SK-N-SH treated with all-trans-retinoic acid at 6 μM for 48 hours (cell line): ENCODE data around the gene NTM.

Experiments used
- RARB ChIP-seq: fragments of 250-450 bp; sonication (Bioruptor Pico); IDR thresholded peaks from 2 replicates; pipeline ENCODE4 v1.8.0; 2021; ENCODE audit warnings: mild to moderate bottlenecking, moderate library complexity
- ZFP30 ChIP-seq: fragments of 450-650 bp; formaldehyde crosslinking; IDR thresholded peaks from 2 replicates; pipeline ENCODE4 v1.5.0; 2022; ENCODE audit warnings: mild to moderate bottlenecking, moderate library complexity
- ZNF70 ChIP-seq: fragments of 450-650 bp; formaldehyde crosslinking; IDR thresholded peaks from 2 replicates; pipeline ENCODE4 v1.5.0; 2020; ENCODE audit warnings: mild to moderate bottlenecking, moderate library complexity
- TF ChIP-seq, protein P1 (sequence below): fragments of 250-450 bp; sonication (Bioruptor Pico); IDR thresholded peaks from 2 replicates; pipeline ENCODE4 v1.8.0; 2020; ENCODE audit warnings: mild to moderate bottlenecking, moderate library complexity, borderline replicate concordance
- TF ChIP-seq, protein P2 (sequence below): fragments of 250-450 bp; sonication (Bioruptor Pico); IDR thresholded peaks from 2 replicates; pipeline ENCODE4 v1.5.0; 2020; ENCODE audit warnings: mild to moderate bottlenecking, moderate library complexity
- TF ChIP-seq, protein P3 (sequence below): fragments of 250-450 bp; sonication (Bioruptor Pico); IDR thresholded peaks from 2 replicates; pipeline ENCODE4 v1.8.0; 2021; ENCODE audit warnings: low read depth, mild to moderate bottlenecking, moderate library complexity, borderline replicate concordance

DNA sequence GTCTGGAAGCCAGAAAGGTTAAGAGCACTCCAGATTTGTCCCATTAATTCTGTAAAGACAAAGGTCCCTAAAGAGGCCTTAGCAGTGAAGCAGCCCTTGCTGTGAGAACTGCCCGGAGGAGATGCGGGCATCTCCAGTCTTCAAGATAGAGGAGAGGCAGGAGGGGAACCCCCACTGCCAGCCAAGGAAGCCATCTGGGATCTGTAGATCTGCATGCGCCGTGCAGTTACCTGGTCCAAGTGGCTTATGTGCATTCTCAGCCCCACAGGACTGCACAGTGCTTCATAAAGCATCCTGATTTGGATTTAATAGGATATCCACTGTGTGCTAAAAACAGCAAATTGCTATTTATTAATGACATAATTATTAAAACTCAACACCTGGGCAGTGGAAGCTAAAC lies 834.6 kb downstream of the NTM start:
- TF ChIP-seq RARB (CRISPR knock-in tag) (no peak), ZNF70 (CRISPR knock-in tag) (no peak), ZFP30 (CRISPR knock-in tag) (no peak)
- TF ChIP-seq, protein P1, sequence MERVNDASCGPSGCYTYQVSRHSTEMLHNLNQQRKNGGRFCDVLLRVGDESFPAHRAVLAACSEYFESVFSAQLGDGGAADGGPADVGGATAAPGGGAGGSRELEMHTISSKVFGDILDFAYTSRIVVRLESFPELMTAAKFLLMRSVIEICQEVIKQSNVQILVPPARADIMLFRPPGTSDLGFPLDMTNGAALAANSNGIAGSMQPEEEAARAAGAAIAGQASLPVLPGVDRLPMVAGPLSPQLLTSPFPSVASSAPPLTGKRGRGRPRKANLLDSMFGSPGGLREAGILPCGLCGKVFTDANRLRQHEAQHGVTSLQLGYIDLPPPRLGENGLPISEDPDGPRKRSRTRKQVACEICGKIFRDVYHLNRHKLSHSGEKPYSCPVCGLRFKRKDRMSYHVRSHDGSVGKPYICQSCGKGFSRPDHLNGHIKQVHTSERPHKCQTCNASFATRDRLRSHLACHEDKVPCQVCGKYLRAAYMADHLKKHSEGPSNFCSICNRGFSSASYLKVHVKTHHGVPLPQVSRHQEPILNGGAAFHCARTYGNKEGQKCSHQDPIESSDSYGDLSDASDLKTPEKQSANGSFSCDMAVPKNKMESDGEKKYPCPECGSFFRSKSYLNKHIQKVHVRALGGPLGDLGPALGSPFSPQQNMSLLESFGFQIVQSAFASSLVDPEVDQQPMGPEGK: no peak
- TF ChIP-seq, protein P2, sequence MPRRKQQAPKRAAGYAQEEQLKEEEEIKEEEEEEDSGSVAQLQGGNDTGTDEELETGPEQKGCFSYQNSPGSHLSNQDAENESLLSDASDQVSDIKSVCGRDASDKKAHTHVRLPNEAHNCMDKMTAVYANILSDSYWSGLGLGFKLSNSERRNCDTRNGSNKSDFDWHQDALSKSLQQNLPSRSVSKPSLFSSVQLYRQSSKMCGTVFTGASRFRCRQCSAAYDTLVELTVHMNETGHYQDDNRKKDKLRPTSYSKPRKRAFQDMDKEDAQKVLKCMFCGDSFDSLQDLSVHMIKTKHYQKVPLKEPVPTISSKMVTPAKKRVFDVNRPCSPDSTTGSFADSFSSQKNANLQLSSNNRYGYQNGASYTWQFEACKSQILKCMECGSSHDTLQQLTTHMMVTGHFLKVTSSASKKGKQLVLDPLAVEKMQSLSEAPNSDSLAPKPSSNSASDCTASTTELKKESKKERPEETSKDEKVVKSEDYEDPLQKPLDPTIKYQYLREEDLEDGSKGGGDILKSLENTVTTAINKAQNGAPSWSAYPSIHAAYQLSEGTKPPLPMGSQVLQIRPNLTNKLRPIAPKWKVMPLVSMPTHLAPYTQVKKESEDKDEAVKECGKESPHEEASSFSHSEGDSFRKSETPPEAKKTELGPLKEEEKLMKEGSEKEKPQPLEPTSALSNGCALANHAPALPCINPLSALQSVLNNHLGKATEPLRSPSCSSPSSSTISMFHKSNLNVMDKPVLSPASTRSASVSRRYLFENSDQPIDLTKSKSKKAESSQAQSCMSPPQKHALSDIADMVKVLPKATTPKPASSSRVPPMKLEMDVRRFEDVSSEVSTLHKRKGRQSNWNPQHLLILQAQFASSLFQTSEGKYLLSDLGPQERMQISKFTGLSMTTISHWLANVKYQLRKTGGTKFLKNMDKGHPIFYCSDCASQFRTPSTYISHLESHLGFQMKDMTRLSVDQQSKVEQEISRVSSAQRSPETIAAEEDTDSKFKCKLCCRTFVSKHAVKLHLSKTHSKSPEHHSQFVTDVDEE: no peak
- TF ChIP-seq, protein P3, sequence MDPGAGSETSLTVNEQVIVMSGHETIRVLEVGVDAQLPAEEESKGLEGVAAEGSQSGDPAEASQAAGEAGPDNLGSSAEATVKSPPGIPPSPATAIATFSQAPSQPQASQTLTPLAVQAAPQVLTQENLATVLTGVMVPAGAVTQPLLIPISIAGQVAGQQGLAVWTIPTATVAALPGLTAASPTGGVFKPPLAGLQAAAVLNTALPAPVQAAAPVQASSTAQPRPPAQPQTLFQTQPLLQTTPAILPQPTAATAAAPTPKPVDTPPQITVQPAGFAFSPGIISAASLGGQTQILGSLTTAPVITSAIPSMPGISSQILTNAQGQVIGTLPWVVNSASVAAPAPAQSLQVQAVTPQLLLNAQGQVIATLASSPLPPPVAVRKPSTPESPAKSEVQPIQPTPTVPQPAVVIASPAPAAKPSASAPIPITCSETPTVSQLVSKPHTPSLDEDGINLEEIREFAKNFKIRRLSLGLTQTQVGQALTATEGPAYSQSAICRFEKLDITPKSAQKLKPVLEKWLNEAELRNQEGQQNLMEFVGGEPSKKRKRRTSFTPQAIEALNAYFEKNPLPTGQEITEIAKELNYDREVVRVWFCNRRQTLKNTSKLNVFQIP: no peak
